Aorta (tissue), 5 donors: ENCODE measurements around the gene ANKRD6. TPM values are rescaled to one million over a fixed set of nuclear protein-coding genes. Genes with fewer than 3 reads are reported as not detected.
A peak's percentile ranks its signal among the peaks of the same experiment; 100 is the strongest.

Source experiments
- ATAC-seq: fragments of 200-7000 bp; cut with Tn5 transposase; one replicate; pipeline ENCODE4 v1.9.1; 2022; ENCODE audit warnings: moderate library complexity; ENCODE audit not compliant: low FRiP score
- DNase-seq, 2 donors: peaks; one replicate each; pipeline ENCODE4 v3.0.0-alpha.2; 2020
- H3K27ac ChIP-seq, 2 donors: one replicate each; pipeline ENCODE4 v1.5.1; 2013; ENCODE audit warnings: low read length in 2 of 2, mild to moderate bottlenecking in 2 of 2, moderate library complexity in 2 of 2, control low read depth in 1 of 2, inconsistent platforms in 1 of 2, low read depth in 1 of 2
- H3K27me3 ChIP-seq, 2 donors: one replicate each; pipeline ENCODE4 v1.6.1; 2013; ENCODE audit warnings: control low read depth in 1 of 2, low read length in 1 of 2, mild to moderate bottlenecking in 1 of 2, moderate library complexity in 1 of 2; ENCODE audit not compliant: insufficient read depth in 2 of 2, control insufficient read depth in 1 of 2
- H3K36me3 ChIP-seq, 2 donors: one replicate each; pipeline ENCODE4 v1.6.1; 2013; ENCODE audit warnings: control low read depth in 1 of 2, low read length in 1 of 2, mild to moderate bottlenecking in 1 of 2; ENCODE audit not compliant: insufficient read depth in 2 of 2, control insufficient read depth in 1 of 2
- H3K4me1 ChIP-seq, 2 donors: one replicate each; pipeline ENCODE4 v1.6.1; 2013; ENCODE audit warnings: low read length in 2 of 2, control low read depth in 1 of 2, mild to moderate bottlenecking in 1 of 2, moderate library complexity in 1 of 2; ENCODE audit not compliant: insufficient read depth in 2 of 2, control insufficient read depth in 1 of 2
- H3K4me3 ChIP-seq, 2 donors: one replicate each; pipeline ENCODE4 v1.5.1; 2013; ENCODE audit warnings: low read length in 2 of 2, control low read depth in 1 of 2, mild to moderate bottlenecking in 1 of 2
- H3K9me3 ChIP-seq: one replicate; pipeline ENCODE4 v1.6.1; 2013; ENCODE audit warnings: mild to moderate bottlenecking, low read length; ENCODE audit not compliant: control insufficient read depth
- WGBS, 2 donors: extraction: QIAGEN DNeasy Blood & Tissue Kit; methylation state at CpG; one replicate each; pipeline ENCODE4 v1.1.7; 2013; 5-methylcytosine and 5-hydroxymethylcytosine counted together
- intact Hi-C, 2 donors: fragments of 100-400 bp; cut with DNase I; formaldehyde crosslinking; loops; one replicate each; pipeline versions ENCODE4 v1.14.2 to v1.15.0; 2022
- polyA plus RNA-seq, 2 donors: library from polyadenylated mRNA; stranded (reverse); fragments of 200-250 nt; gene quantifications; one replicate each; pipeline ENCODE4 v1.2.3, GENCODE V29; 2013
- total RNA-seq, 2 donors: library from RNA; stranded (reverse); fragmentation: NEBNext Ultra II Directional; extraction: Animal tissue kit (Norgen Biotek cat#: 25700); gene quantifications; one replicate each; pipeline ENCODE4 v1.2.1, GENCODE V29; 2021
- donor health status: healthy with polysubstance abuse.
- donor health status: Bipolar disorder and iron deficiency.
- donor health status: DM: no; HTN: no; CAD: no.
- donor health status: DM: no; HTN: no; CAD: no.
- donor health status: DM: yes; HTN: yes; CAD: no.

The ANKRD6 gene
- total and polyA plus RNA-seq, 4 donors, result 21.4 to 45.9 (median 32.5) TPM

GRCh38 chr6:89547281-89547680 lies 114.3 kb downstream of the ANKRD6 start:
- ATAC-seq, result no peak
- intact Hi-C loops, result no loop called here
- WGBS, 2 donors, result 82 to 84% methylated on average over 5 of the region's 5 CpGs

GRCh38 chr6:89553431-89553830 lies 120.5 kb downstream of the ANKRD6 start:
- intact Hi-C loops, result no loop called here
- Histone ChIP-seq H3K4me3 (no peak overlapping the region), H3K27ac (no peak overlapping the region), H3K27me3 (no peaks in the 10 kb centered on the region), H3K4me1 (peaks cover 5 to 12% of the 10 kb centered on the region in 2 donors), H3K36me3 (no peaks in the 10 kb centered on the region), H3K9me3 (no peaks in the 10 kb centered on the region)
- WGBS, 2 donors, result 11 to 18% methylated on average over 5 of the region's 5 CpGs
- ATAC-seq (no peak), DNase-seq (no peak)

More at GRCh38 chr6:89547281-89547680, 114.3 kb downstream of the ANKRD6 start:
- no peaks in the 10 kb centered on the region for H3K27me3 ChIP-seq
- H3K4me1 ChIP-seq, result peaks cover 0 to 3% of the 10 kb centered on the region in 2 donors
- no peaks in the 10 kb centered on the region for H3K9me3 ChIP-seq
- no peaks in the 10 kb centered on the region for H3K36me3 ChIP-seq
- DNase-seq, result no peak
- H3K27ac ChIP-seq, result no peak overlapping the region
- no peak overlapping the region for H3K4me3 ChIP-seq

GRCh38 chr6:89554106-89554505 lies 121.2 kb downstream of the ANKRD6 start:
- 78 to 82% methylated on average over 5 of the region's 5 CpGs for WGBS, 2 donors

GRCh38 chr6:89555031-89555430 lies 122.1 kb downstream of the ANKRD6 start:
- H3K4me3 ChIP-seq, result no peak overlapping the region
- no peaks in the 10 kb centered on the region for H3K9me3 ChIP-seq
- intact Hi-C loops, result no loop called here
- DNase-seq (no peak), ATAC-seq (no peak)
- H3K27ac ChIP-seq, result no peak overlapping the region
- no peaks in the 10 kb centered on the region for H3K27me3 ChIP-seq
- no peaks in the 10 kb centered on the region for H3K36me3 ChIP-seq
- 49 to 50% methylated on average over 4 of the region's 4 CpGs for WGBS, 2 donors
- H3K4me1 ChIP-seq, result peaks cover 6 to 10% of the 10 kb centered on the region in 2 donors

More at GRCh38 chr6:89554106-89554505, 121.2 kb downstream of the ANKRD6 start:
- Histone ChIP-seq H3K4me3 (no peak overlapping the region), H3K36me3 (no peaks in the 10 kb centered on the region), H3K9me3 (no peaks in the 10 kb centered on the region), H3K27me3 (no peaks in the 10 kb centered on the region), H3K27ac (no peak overlapping the region), H3K4me1 (peaks cover 6 to 10% of the 10 kb centered on the region in 2 donors)
- intact Hi-C loops, result no loop called here
- ATAC-seq, result no peak
- no peak for DNase-seq

GRCh38 chr6:89555806-89556205 lies 122.9 kb downstream of the ANKRD6 start:
- Histone ChIP-seq H3K27ac (no peak overlapping the region), H3K36me3 (no peaks in the 10 kb centered on the region), H3K27me3 (no peaks in the 10 kb centered on the region), H3K4me1 (peaks cover 6 to 10% of the 10 kb centered on the region in 2 donors), H3K4me3 (no peak overlapping the region), H3K9me3 (no peaks in the 10 kb centered on the region)
- intact Hi-C loops, result no loop called here
- WGBS, 2 donors, result 53 to 70% methylated on average over 3 of the region's 3 CpGs
- DNase-seq (no peak), ATAC-seq (no peak)

GRCh38 chr6:89559487-89559886 lies 126.5 kb downstream of the ANKRD6 start:
- Histone ChIP-seq H3K27ac (no peak overlapping the region), H3K4me1 (peaks cover 7 to 10% of the 10 kb centered on the region in 2 donors), H3K27me3 (no peaks in the 10 kb centered on the region), H3K9me3 (no peaks in the 10 kb centered on the region), H3K36me3 (no peaks in the 10 kb centered on the region), H3K4me3 (no peak overlapping the region)
- 54 to 60% methylated on average over 1 of the region's 1 CpG for WGBS, 2 donors
- no peak for DNase-seq
- intact Hi-C loops, result no loop called here
- no peak for ATAC-seq

- peaks cover 12 to 13% of the 10 kb centered on the region in 2 donors for H3K4me1 ChIP-seq
- H3K27ac ChIP-seq, result peak overlapping the region; percentile 50 to 83
- no peaks in the 10 kb centered on the region for H3K27me3 ChIP-seq
- intact Hi-C loops, result loop anchor here in 1 of 2 donors (5.0 kb wide), 1 partner anchor 40 kb away; no protein-coding TSS in a partner anchor
- peak; percentile 44 for ATAC-seq
- H3K9me3 ChIP-seq, result no peaks in the 10 kb centered on the region
- no peaks in the 10 kb centered on the region for H3K36me3 ChIP-seq
- no peak for DNase-seq
- WGBS, 2 donors, result 4 to 9% methylated on average over 21 of the region's 21 CpGs
- peak overlapping the region; percentile 59 to 84 for H3K4me3 ChIP-seq
Measured at GRCh38 chr6:89562093-89562973, 129.4 kb downstream of the ANKRD6 start.

GRCh38 chr6:89563866-89564265 lies 130.9 kb downstream of the ANKRD6 start:
- no peaks in the 10 kb centered on the region for H3K9me3 ChIP-seq
- DNase-seq (no peak), ATAC-seq (no peak)
- peaks cover 12 to 13% of the 10 kb centered on the region in 2 donors for H3K4me1 ChIP-seq
- H3K27me3 ChIP-seq, result no peaks in the 10 kb centered on the region
- no peak overlapping the region for H3K4me3 ChIP-seq
- H3K36me3 ChIP-seq, result no peaks in the 10 kb centered on the region
- peak overlapping the region; percentile 83 to 95 for H3K27ac ChIP-seq
- WGBS, 2 donors, result 67 to 69% methylated on average over 1 of the region's 1 CpG
- intact Hi-C loops, result loop anchor here in 1 of 2 donors (5.0 kb wide), 1 partner anchor 42 kb away; no protein-coding TSS in a partner anchor
